WTC11 (cell line): Measurements from ENCODE around the gene LMTK2. TPM values are rescaled to one million over a fixed set of nuclear protein-coding genes. Genes with fewer than 3 reads are reported as not detected.

Experiments
- ATAC-seq: fragments of 200-7000 bp; cut with Tn5 transposase; 2 replicates; pipeline ENCODE4 v1.10.0; 2021; ENCODE audit warnings: mild to moderate bottlenecking, moderate library complexity
- CTCF ChIA-PET: fragments of 300-600 bp; sonication (Branson Sonifier 250); formaldehyde crosslinking; loops from one replicate; lab custom pipeline; 2021; ENCODE audit warnings: antibody characterized with exemption; lab: Charles Lee
- POLR2A ChIA-PET: fragments of 350-600 bp; sonication (Branson Sonifier 250); formaldehyde crosslinking; loops from one replicate; lab custom pipeline; 2021; ENCODE audit warnings: antibody characterized with exemption; lab: Charles Lee
- DNase-seq: peaks from one replicate; pipeline ENCODE4 v3.0.0; 2021; ENCODE audit warnings: low spot score
- H3K27ac Mint-ChIP-seq: 2 replicates; pipeline ENCODE4 v1.8.0; 2021; ENCODE audit warnings: mixed read lengths
- H3K27me3 Mint-ChIP-seq: 2 replicates; pipeline ENCODE4 v1.8.0; 2021; ENCODE audit warnings: low read depth, mild to moderate bottlenecking, moderate library complexity, mixed read lengths
- H3K36me3 Mint-ChIP-seq: 2 replicates; pipeline ENCODE4 v1.8.0; 2021; ENCODE audit warnings: mixed read lengths
- H3K4me1 Mint-ChIP-seq: 2 replicates; pipeline ENCODE4 v1.8.0; 2022; ENCODE audit warnings: mixed read lengths
- H3K4me3 Mint-ChIP-seq: 2 replicates; pipeline ENCODE4 v1.8.0; 2021; ENCODE audit warnings: mild to moderate bottlenecking, moderate library complexity, mixed read lengths
- H3K9me3 Mint-ChIP-seq: 2 replicates; pipeline ENCODE4 v1.8.0; 2021; ENCODE audit warnings: mixed read lengths
- AR ChIP-seq: fragments of 250-450 bp; sonication (Bioruptor Pico); IDR thresholded peaks from 2 replicates; pipeline ENCODE4 v1.9.0; 2021; ENCODE audit warnings: mild to moderate bottlenecking
- ATF2 ChIP-seq: sonication (generic); formaldehyde crosslinking; IDR thresholded peaks from 2 replicates; pipeline ENCODE4 v1.8.1; 2022; ENCODE audit warnings: low read depth, missing genetic modification reagents, borderline replicate concordance
- ATF6 ChIP-seq: sonication (generic); formaldehyde crosslinking; IDR thresholded peaks from 2 replicates; pipeline ENCODE4 v1.8.1; 2023; ENCODE audit warnings: mild to moderate bottlenecking, missing genetic modification reagents
- CDX4 ChIP-seq: fragments of 250-450 bp; sonication (Bioruptor Pico); IDR thresholded peaks from 2 replicates; pipeline ENCODE4 v1.9.0; 2021; ENCODE audit warnings: moderate library complexity, mild to moderate bottlenecking, inconsistent platforms, borderline replicate concordance
- CREB1 ChIP-seq: sonication (generic); formaldehyde crosslinking; IDR thresholded peaks from 2 replicates; pipeline ENCODE4 v1.8.0; 2023; ENCODE audit warnings: mild to moderate bottlenecking, missing genetic modification reagents
- E2F1 ChIP-seq: sonication (generic); formaldehyde crosslinking; IDR thresholded peaks from 2 replicates; pipeline ENCODE4 v1.8.0; 2022; ENCODE audit warnings: mild to moderate bottlenecking, missing genetic modification reagents
- FOXJ3 ChIP-seq: sonication (generic); formaldehyde crosslinking; IDR thresholded peaks from 2 replicates; pipeline ENCODE4 v1.9.0; 2021; ENCODE audit warnings: missing genetic modification reagents, mild to moderate bottlenecking, borderline replicate concordance
- FOXP1 ChIP-seq: sonication (generic); formaldehyde crosslinking; IDR thresholded peaks from 2 replicates; pipeline ENCODE4 v1.8.0; 2022; ENCODE audit warnings: missing genetic modification reagents, mild to moderate bottlenecking, moderate library complexity, borderline replicate concordance
- GRHL2 ChIP-seq: fragments of 250-450 bp; sonication (Bioruptor Pico); IDR thresholded peaks from 2 replicates; pipeline ENCODE4 v1.8.0; 2022; ENCODE audit warnings: mild to moderate bottlenecking, moderate library complexity; ENCODE audit not compliant: insufficient replicate concordance, severe bottlenecking
- MLX ChIP-seq: sonication (generic); formaldehyde crosslinking; IDR thresholded peaks from 2 replicates; pipeline ENCODE4 v1.8.1; 2023; ENCODE audit warnings: mild to moderate bottlenecking, missing genetic modification reagents, moderate library complexity
- PRRX2 ChIP-seq: fragments of 250-450 bp; sonication (Bioruptor Pico); IDR thresholded peaks from 2 replicates; pipeline ENCODE4 v1.8.0; 2021; ENCODE audit warnings: mild to moderate bottlenecking
- SP1 ChIP-seq: sonication (generic); formaldehyde crosslinking; conservative IDR thresholded peaks from 2 replicates; pipeline ENCODE4 v1.8.1; 2022; ENCODE audit warnings: missing genetic modification reagents
- TEAD4 ChIP-seq: sonication (generic); formaldehyde crosslinking; IDR thresholded peaks from 2 replicates; pipeline ENCODE4 v1.8.0; 2022; ENCODE audit warnings: mild to moderate bottlenecking, missing genetic modification reagents
- TP53 ChIP-seq: sonication (generic); formaldehyde crosslinking; IDR thresholded peaks from 2 replicates; pipeline ENCODE4 v1.8.1; 2023; ENCODE audit warnings: mild to moderate bottlenecking, missing genetic modification reagents
- ZBTB21 ChIP-seq: sonication (generic); formaldehyde crosslinking; IDR thresholded peaks from 2 replicates; pipeline ENCODE4 v1.8.1; 2023; ENCODE audit warnings: mild to moderate bottlenecking, missing genetic modification reagents, borderline replicate concordance
- ZNF121 ChIP-seq: sonication (generic); formaldehyde crosslinking; IDR thresholded peaks from 2 replicates; pipeline ENCODE4 v1.8.0; 2023; ENCODE audit warnings: missing genetic modification reagents
- ZNF138 ChIP-seq: sonication (generic); formaldehyde crosslinking; conservative IDR thresholded peaks from 2 replicates; pipeline ENCODE4 v1.8.1; 2022; ENCODE audit warnings: mild to moderate bottlenecking, moderate library complexity, missing genetic modification reagents
- ZNF263 ChIP-seq: sonication (generic); formaldehyde crosslinking; IDR thresholded peaks from 2 replicates; pipeline ENCODE4 v1.8.1; 2022; ENCODE audit warnings: low read depth, mild to moderate bottlenecking, moderate library complexity, missing genetic modification reagents
- ZNF281 ChIP-seq: sonication (generic); formaldehyde crosslinking; IDR thresholded peaks from 2 replicates; pipeline ENCODE4 v1.8.0; 2023; ENCODE audit warnings: mild to moderate bottlenecking, missing genetic modification reagents
- ZNF671 ChIP-seq: fragments of 250-450 bp; sonication (Bioruptor Pico); IDR thresholded peaks from 2 replicates; pipeline ENCODE4 v1.8.0; 2021; ENCODE audit warnings: mild to moderate bottlenecking
- total RNA-seq: library from RNA; stranded (reverse); gene quantifications from 3 replicates; pipeline ENCODE4 v1.2.3, GENCODE V29; 2021

The LMTK2 gene
- total RNA-seq, 1 experiment from 2014 or later = 24.3 TPM

GRCh38 chr7:98203261-98203963, 96.8 kb downstream of the LMTK2 start:
- peaks cover 15% of the 10 kb centered on the region for H3K36me3 Mint-ChIP-seq
- H3K27ac Mint-ChIP-seq = no peak overlapping the region
- no peak for ATAC-seq
- ChIA-PET POLR2A (no interaction called here), CTCF (interaction anchor here (1.3 to 2.0 kb wide), 2 partner anchors 37 to 182 kb away, joined by 3 to 4 read pairs; no protein-coding TSS in a partner anchor)
- no peaks in the 10 kb centered on the region for H3K27me3 Mint-ChIP-seq
- no peak for DNase-seq
- H3K4me1 Mint-ChIP-seq = no peaks in the 10 kb centered on the region
- TF ChIP-seq ZNF263 (CRISPR knock-in tag) (no peak), ATF6 (CRISPR knock-in tag) (no peak), TP53 (CRISPR knock-in tag) (no peak), FOXJ3 (no peak), ZNF138 (CRISPR knock-in tag) (no peak), PRRX2 (no peak), SP1 (CRISPR knock-in tag) (no peak), ZNF281 (CRISPR knock-in tag) (no peak), FOXP1 (CRISPR knock-in tag) (no peak), MLX (CRISPR knock-in tag) (no peak), ZNF121 (CRISPR knock-in tag) (no peak), TEAD4 (CRISPR knock-in tag) (no peak), AR (CRISPR knock-in tag) (no peak), E2F1 (CRISPR knock-in tag) (no peak), ATF2 (no peak), CREB1 (CRISPR knock-in tag) (no peak), GRHL2 (no peak), ZNF671 (CRISPR knock-in tag) (no peak), CDX4 (CRISPR knock-in tag) (no peak), ZBTB21 (CRISPR knock-in tag) (no peak)
- no peak overlapping the region for H3K4me3 Mint-ChIP-seq
- H3K9me3 Mint-ChIP-seq = no peaks in the 10 kb centered on the region
